Neural crest cell (in vitro differentiated cells): Measurements from ENCODE around the gene DNAAF5. TPM values are rescaled to one million over a fixed set of nuclear protein-coding genes. Genes with fewer than 3 reads are reported as not detected.

Experiments used
- DNase-seq: peaks from one replicate; pipeline ENCODE4 v3.0.0; 2021; ENCODE audit warnings: low read depth, mixed read lengths, low spot score
- H3K27ac Mint-ChIP-seq: one replicate; pipeline ENCODE4 v1.8.0; 2021; ENCODE audit warnings: mild to moderate bottlenecking, mixed read lengths; ENCODE audit not compliant: unreplicated experiment
- H3K27me3 Mint-ChIP-seq: 2 replicates; pipeline ENCODE4 v1.8.0; 2021; ENCODE audit warnings: low read depth, mild to moderate bottlenecking, mixed read lengths
- H3K36me3 Mint-ChIP-seq: 2 replicates; pipeline ENCODE4 v1.8.0; 2021; ENCODE audit warnings: low read depth, mild to moderate bottlenecking, mixed read lengths
- H3K4me1 Mint-ChIP-seq: 2 replicates; pipeline ENCODE4 v1.8.0; 2021; ENCODE audit warnings: mixed read lengths
- H3K4me3 Mint-ChIP-seq: one replicate; pipeline ENCODE4 v1.8.0; 2021; ENCODE audit warnings: mild to moderate bottlenecking, mixed read lengths
- H3K9me3 Mint-ChIP-seq: 2 replicates; pipeline ENCODE4 v1.8.0; 2021; ENCODE audit warnings: mixed read lengths
- CTCF ChIP-seq: fragments of 200-600 bp; sonication (generic); conservative IDR thresholded peaks from 2 replicates; pipeline ENCODE4 v1.5.0; 2021; ENCODE audit warnings: antibody characterized with exemption, mild to moderate bottlenecking
- total RNA-seq: library from RNA; stranded (reverse); gene quantifications from 2 replicates; pipeline ENCODE4 v1.2.1, GENCODE V29; 2021

Gene DNAAF5
- total RNA-seq, 1 donor from 2014 or later, result 54.2 TPM

- H3K9me3 Mint-ChIP-seq, result no peaks in the 10 kb centered on the region
- H3K27ac Mint-ChIP-seq, result no peak overlapping the region
- no peak for DNase-seq
- no peak overlapping the region for H3K4me3 Mint-ChIP-seq
- peaks cover 4% of the 10 kb centered on the region for H3K27me3 Mint-ChIP-seq
- no peaks in the 10 kb centered on the region for H3K36me3 Mint-ChIP-seq
- peaks cover 61% of the 10 kb centered on the region for H3K4me1 Mint-ChIP-seq
- TF ChIP-seq CTCF, result peak; percentile 19
Measured at GRCh38 chr7:822692-823276, 96.3 kb downstream of the DNAAF5 start.

GRCh38 chr7:823649-824048 lies 97.2 kb downstream of the DNAAF5 start:
- Mint-ChIP-seq H3K36me3 (no peaks in the 10 kb centered on the region), H3K4me1 (peaks cover 53% of the 10 kb centered on the region), H3K27me3 (no peaks in the 10 kb centered on the region), H3K4me3 (no peak overlapping the region), H3K9me3 (no peaks in the 10 kb centered on the region), H3K27ac (no peak overlapping the region)
- no peak for DNase-seq
- TF ChIP-seq CTCF, result no peak

- no peak overlapping the region for H3K27ac Mint-ChIP-seq
- no peaks in the 10 kb centered on the region for H3K36me3 Mint-ChIP-seq
- peaks cover 55% of the 10 kb centered on the region for H3K4me1 Mint-ChIP-seq
Measured at GRCh38 chr7:824081-824480, 97.6 kb downstream of the DNAAF5 start.

GRCh38 chr7:824664-825063 lies 98.2 kb downstream of the DNAAF5 start:
- Mint-ChIP-seq H3K27ac (no peak overlapping the region), H3K27me3 (no peaks in the 10 kb centered on the region), H3K4me1 (peaks cover 54% of the 10 kb centered on the region), H3K36me3 (no peaks in the 10 kb centered on the region), H3K4me3 (no peak overlapping the region), H3K9me3 (no peaks in the 10 kb centered on the region)
- no peak for TF ChIP-seq CTCF
- DNase-seq, result no peak

More at GRCh38 chr7:824081-824480, 97.6 kb downstream of the DNAAF5 start:
- no peak for DNase-seq
- H3K27me3 Mint-ChIP-seq, result no peaks in the 10 kb centered on the region
- H3K9me3 Mint-ChIP-seq, result no peaks in the 10 kb centered on the region
- H3K4me3 Mint-ChIP-seq, result no peak overlapping the region
- TF ChIP-seq CTCF, result no peak

- DNase-seq, result no peak
- no peak overlapping the region for H3K27ac Mint-ChIP-seq
- H3K27me3 Mint-ChIP-seq, result no peaks in the 10 kb centered on the region
- TF ChIP-seq CTCF, result no peak
- no peaks in the 10 kb centered on the region for H3K36me3 Mint-ChIP-seq
- no peak overlapping the region for H3K4me3 Mint-ChIP-seq
- peaks cover 50% of the 10 kb centered on the region for H3K4me1 Mint-ChIP-seq
- no peaks in the 10 kb centered on the region for H3K9me3 Mint-ChIP-seq
Measured at GRCh38 chr7:825386-825785, 98.9 kb downstream of the DNAAF5 start.
